ENCODE data around the gene PRKG1. TPM values are rescaled to one million over a fixed set of nuclear protein-coding genes. Genes with fewer than 3 reads are reported as not detected.

The PRKG1 gene
- total and polyA plus RNA-seq, 2 donors (not counting 1 experiment from before 2014, with no cell fraction given): 45.8 to 71.8 TPM

GRCh38 chr10:52279546-52279945 is 1205.3 kb downstream of the PRKG1 start:
- TF ChIP-seq CTCF (conservative IDR thresholded peaks at IDR 0.05 in 1 of 2, IDR thresholded peaks at IDR 0.05 in 1 of 2; ENCODE audit: low read depth in 1 of 2, low read length in 2 of 2): no peak
- no peak for TF ChIP-seq EZH2 (IDR thresholded peaks at IDR 0.05; ENCODE audit: low read length, missing control alignments)
- Histone ChIP-seq H3K9me3 (ENCODE audit: control insufficient read depth, insufficient read depth, low read depth, low read length) (no peaks in the 10 kb centered on the region), H3K36me3 (ENCODE audit: control insufficient read depth, insufficient read depth, low read length) (no peaks in the 10 kb centered on the region)

DNA sequence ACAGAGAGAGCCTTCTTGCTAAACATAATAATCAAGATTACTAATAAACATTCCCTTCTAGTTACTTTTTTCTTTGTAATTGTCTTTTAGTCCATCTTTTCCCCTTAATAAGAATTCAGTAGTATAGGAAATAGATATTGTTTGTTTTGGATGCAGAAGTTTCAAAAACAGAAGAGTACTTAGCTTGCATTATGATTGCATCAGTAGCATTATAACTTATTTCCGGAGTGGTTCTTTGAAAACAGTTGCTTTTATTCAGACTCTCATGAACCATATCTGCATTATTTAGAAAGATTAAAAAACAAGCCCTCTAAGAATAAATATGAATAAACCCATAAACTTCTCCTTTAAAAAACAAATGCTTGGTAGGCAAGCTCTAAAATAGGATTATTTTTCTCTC is 1205.8 kb downstream of the PRKG1 start:
- Histone ChIP-seq H4K20me1 (ENCODE audit: control insufficient read depth, extremely low read depth, insufficient read depth, low read length) (no peaks in the 10 kb centered on the region), H2AFZ (ENCODE audit: low read length) (no peak overlapping the region), H3K4me3 (replicated peaks in 1 of 4; ENCODE audit: control extremely low read depth in 1 of 4, insufficient read depth in 1 of 4, low read depth in 3 of 4, low read length in 4 of 4) (no peak overlapping the region), H3K9me3 (ENCODE audit: control insufficient read depth, insufficient read depth, low read depth, low read length) (no peaks in the 10 kb centered on the region), H3K9ac (ENCODE audit: insufficient read depth, low read length) (no peak overlapping the region), H3K4me2 (ENCODE audit: extremely low read depth, insufficient read depth, low read length) (no peak overlapping the region), H3K27me3 (ENCODE audit: control insufficient read depth, insufficient read depth, low read length) (no peaks in the 10 kb centered on the region), H3K36me3 (ENCODE audit: control insufficient read depth, insufficient read depth, low read length) (no peaks in the 10 kb centered on the region), H3K4me1 (ENCODE audit: control insufficient read depth, extremely low read depth, insufficient read depth, low read length) (no peaks in the 10 kb centered on the region), H3K79me2 (ENCODE audit: control insufficient read depth, insufficient read depth, low read length) (no peaks in the 10 kb centered on the region), H3K27ac (ENCODE audit: insufficient read depth, low read length) (no peak overlapping the region)
- peak in 1 of 2 donors; percentile 58 for DNase-seq (ENCODE audit: low read depth in 2 of 2)
- no peak for TF ChIP-seq EZH2 (IDR thresholded peaks at IDR 0.05; ENCODE audit: low read length, missing control alignments)
- TF ChIP-seq CTCF (conservative IDR thresholded peaks at IDR 0.05 in 1 of 2, IDR thresholded peaks at IDR 0.05 in 1 of 2; ENCODE audit: low read depth in 1 of 2, low read length in 2 of 2): no peak

More at GRCh38 chr10:52279546-52279945, 1205.3 kb downstream of the PRKG1 start:
- Histone ChIP-seq H3K9ac (ENCODE audit: insufficient read depth, low read length) (no peak overlapping the region), H3K27me3 (ENCODE audit: control insufficient read depth, insufficient read depth, low read length) (no peaks in the 10 kb centered on the region), H3K79me2 (ENCODE audit: control insufficient read depth, insufficient read depth, low read length) (no peaks in the 10 kb centered on the region), H4K20me1 (ENCODE audit: control insufficient read depth, extremely low read depth, insufficient read depth, low read length) (no peaks in the 10 kb centered on the region), H3K4me2 (ENCODE audit: extremely low read depth, insufficient read depth, low read length) (no peak overlapping the region), H3K4me3 (replicated peaks in 1 of 4; ENCODE audit: control extremely low read depth in 1 of 4, insufficient read depth in 1 of 4, low read depth in 3 of 4, low read length in 4 of 4) (no peak overlapping the region), H3K4me1 (ENCODE audit: control insufficient read depth, extremely low read depth, insufficient read depth, low read length) (no peaks in the 10 kb centered on the region), H3K27ac (ENCODE audit: insufficient read depth, low read length) (no peak overlapping the region), H2AFZ (ENCODE audit: low read length) (no peak overlapping the region)
- DNase-seq (ENCODE audit: low read depth in 2 of 2): no peak

- Histone ChIP-seq H3K4me3 (replicated peaks in 1 of 4; ENCODE audit: control extremely low read depth in 1 of 4, insufficient read depth in 1 of 4, low read depth in 3 of 4, low read length in 4 of 4) (no peak overlapping the region), H3K4me2 (ENCODE audit: extremely low read depth, insufficient read depth, low read length) (no peak overlapping the region), H3K9me3 (ENCODE audit: control insufficient read depth, insufficient read depth, low read depth, low read length) (no peaks in the 10 kb centered on the region), H3K27ac (ENCODE audit: insufficient read depth, low read length) (no peak overlapping the region), H3K36me3 (ENCODE audit: control insufficient read depth, insufficient read depth, low read length) (no peaks in the 10 kb centered on the region), H3K9ac (ENCODE audit: insufficient read depth, low read length) (no peak overlapping the region), H3K27me3 (ENCODE audit: control insufficient read depth, insufficient read depth, low read length) (no peaks in the 10 kb centered on the region), H4K20me1 (ENCODE audit: control insufficient read depth, extremely low read depth, insufficient read depth, low read length) (no peaks in the 10 kb centered on the region), H3K79me2 (ENCODE audit: control insufficient read depth, insufficient read depth, low read length) (no peaks in the 10 kb centered on the region), H2AFZ (ENCODE audit: low read length) (no peak overlapping the region), H3K4me1 (ENCODE audit: control insufficient read depth, extremely low read depth, insufficient read depth, low read length) (no peaks in the 10 kb centered on the region)
- TF ChIP-seq CTCF (conservative IDR thresholded peaks at IDR 0.05 in 1 of 2, IDR thresholded peaks at IDR 0.05 in 1 of 2; ENCODE audit: low read depth in 1 of 2, low read length in 2 of 2) (no peak), EZH2 (IDR thresholded peaks at IDR 0.05; ENCODE audit: low read length, missing control alignments) (no peak)
- DNase-seq (ENCODE audit: low read depth in 2 of 2): peak; percentile 3 to 13
Observed at GRCh38 chr10:52283174-52283573, 1208.9 kb downstream of the PRKG1 start.
